ENCODE measurements around the gene EDA. TPM values are rescaled to one million over a fixed set of nuclear protein-coding genes. Genes with fewer than 3 reads are reported as not detected.

Gene EDA
- total and polyA plus RNA-seq, 2 of the 13 experiments (the other 11 are each of a cell fraction or from before 2014, with no cell fraction given): 8.8 to 11.2 TPM

- TF ChIP-seq FOSL2 (CRISPR knock-in tag; IDR thresholded peaks at IDR 0.05): peak; percentile 33; the same call in 1 of the 2 replicates
- TF ChIP-seq ZBTB4 (CRISPR knock-in tag; IDR thresholded peaks at IDR 0.05; ENCODE audit: borderline replicate concordance): no peak
- 0 out of 2 replicates have a peak, but pooled peaks have one; percentile 15 for TF ChIP-seq ZFX (CRISPR knock-in tag; IDR thresholded peaks at IDR 0.05; ENCODE audit: low read depth)
- no peak for TF ChIP-seq ZNF430 (CRISPR knock-in tag; IDR thresholded peaks at IDR 0.05)
- no peak for TF ChIP-seq FUBP1 (CRISPR knock-in tag; IDR thresholded peaks at IDR 0.05; ENCODE audit: borderline replicate concordance)
- TF ChIP-seq ZFP36L2 (CRISPR knock-in tag; IDR thresholded peaks at IDR 0.05): no peak
- no peak for TF ChIP-seq ZNF142 (CRISPR knock-in tag; IDR thresholded peaks at IDR 0.05)
- TF ChIP-seq ZNF674 (CRISPR knock-in tag; IDR thresholded peaks at IDR 0.05; ENCODE audit: low read depth): no peak
- no peak for TF ChIP-seq SRSF1 (optimal IDR thresholded peaks at IDR 0.05; ENCODE audit: low read depth, low read length)
- TF ChIP-seq CSRNP2 (CRISPR knock-in tag; conservative IDR thresholded peaks at IDR 0.05; ENCODE audit: low read depth): no peak
- no peak for TF ChIP-seq ZZZ3 (CRISPR knock-in tag; IDR thresholded peaks at IDR 0.05; ENCODE audit: borderline replicate concordance)
- no peak for TF ChIP-seq ZGPAT (CRISPR knock-in tag; IDR thresholded peaks at IDR 0.05)
- no peak for TF ChIP-seq ELF4 (CRISPR knock-in tag; IDR thresholded peaks at IDR 0.05; ENCODE audit: borderline replicate concordance)
- no peak for TF ChIP-seq NBN (conservative IDR thresholded peaks at IDR 0.05)
Measured at GRCh38 chrX:69613946-69614345, 2.0 kb upstream of the EDA start (continued).
